K562 (cell line): ENCODE results near the gene RWDD1. TPM values are rescaled to one million over a fixed set of nuclear protein-coding genes. Genes with fewer than 3 reads are reported as not detected.

Source experiments
- ATAC-seq: fragments of 200-7000 bp; cut with Tn5 transposase; 3 replicates; pipeline ENCODE4 v1.9.1; 2020; ENCODE audit warnings: moderate library complexity
- BruUV-seq: library from RNA; stranded (reverse); fragments of 400-500 nt; replicated peaks from 2 replicates; lab custom pipeline; 2021; lab: Mats Ljungman, UMichigan
- CTCF ChIA-PET: fragments of 300-600 bp; formaldehyde crosslinking; extraction: SDS; loops from one replicate; lab custom pipeline; 2021; ENCODE audit warnings: low intra/inter-chr PET ratio; lab: Yijun Ruan, JAX
- POLR2A ChIA-PET: fragments of 300-600, 350-650 bp; sonication (Branson Sonifier 250); formaldehyde crosslinking; extraction: SDS; loops from one replicate; lab custom pipeline; 2021; ENCODE audit warnings: antibody characterized with exemption, inconsistent platforms; lab: Yijun Ruan, JAX
- DNase-seq, 4 experiments: peaks; one replicate each; pipeline versions ENCODE4 v3.0.0 to v3.0.0-alpha.2; 2011 to 2018; ENCODE audit warnings: low spot score in 3 of 4, mixed read lengths in 3 of 4; ENCODE audit errors: extremely low read depth in 1 of 4
- FAIRE-seq: peaks from 2 replicates; lab custom pipeline; 2011; peaks lifted over from hg19 to GRCh38; lab: Jason Lieb, UNC
- H2AFZ ChIP-seq: 2 replicates; pipeline ENCODE4 v1.6.0; 2011; ENCODE audit warnings: low read depth, low read length, control low read depth, inconsistent platforms
- H3K27ac ChIP-seq: fragments of 200-600 bp; 3 replicates; pipeline ENCODE4 v1.8.0; 2011; ENCODE audit warnings: low read depth, mild to moderate bottlenecking, control low read depth, inconsistent platforms, low read length, moderate library complexity, mixed read lengths; ENCODE audit errors: extremely low read depth
- H3K27me3 ChIP-seq, 2 experiments: fragments of 300-600 bp in 1 of 2; 2 replicates in 1 of 2; 3 replicates in 1 of 2; pipeline versions ENCODE4 v1.6.0 to v1.8.0; 2011; ENCODE audit warnings: inconsistent platforms in 2 of 2, low read length in 2 of 2, mild to moderate bottlenecking in 1 of 2, mixed read lengths in 1 of 2, moderate library complexity in 1 of 2; ENCODE audit not compliant: control insufficient read depth in 2 of 2, insufficient read depth in 2 of 2
- H3K36me3 ChIP-seq: fragments of 300-600 bp; 3 replicates; pipeline ENCODE4 v1.8.0; 2011; ENCODE audit warnings: mild to moderate bottlenecking, low read length, inconsistent platforms; ENCODE audit not compliant: control insufficient read depth, insufficient read depth
- H3K4me1 ChIP-seq, 2 experiments: fragments of 200-600 bp in 1 of 2; replicated peaks in 1 of 2; 2 replicates in 1 of 2; 3 replicates in 1 of 2; pipeline versions ENCODE4 v1.5.1 to v1.8.0; 2011; ENCODE audit warnings: inconsistent platforms in 2 of 2, low read length in 2 of 2, mild to moderate bottlenecking in 1 of 2, mixed read lengths in 1 of 2, moderate library complexity in 1 of 2; ENCODE audit not compliant: control insufficient read depth in 2 of 2, insufficient read depth in 2 of 2
- H3K4me2 ChIP-seq: 2 replicates; pipeline ENCODE4 v1.6.1; 2011; ENCODE audit warnings: low read length, control low read depth, inconsistent platforms, mixed read lengths; ENCODE audit not compliant: insufficient read depth
- H3K4me3 ChIP-seq: fragments of 200-600 bp; sonication (generic), shearing (Covaris generic); 2 replicates; pipeline ENCODE4 v1.5.1; 2016; ENCODE audit warnings: control low read depth, inconsistent platforms
- H3K79me2 ChIP-seq: fragments of 200-600 bp; 3 replicates; pipeline ENCODE4 v1.8.0; 2011; ENCODE audit warnings: low read length, inconsistent platforms; ENCODE audit not compliant: control insufficient read depth, insufficient read depth
- H3K9ac ChIP-seq, 2 experiments: 2 replicates each; pipeline versions ENCODE4 v1.6.0 to v1.6.1; 2011; ENCODE audit warnings: low read depth in 2 of 2, low read length in 2 of 2, control low read depth in 1 of 2, inconsistent platforms in 1 of 2, mild to moderate bottlenecking in 1 of 2, mixed read lengths in 1 of 2; ENCODE audit not compliant: insufficient read depth in 1 of 2
- H3K9me1 ChIP-seq: one replicate; pipeline ENCODE4 v1.6.0; 2011; ENCODE audit warnings: inconsistent platforms, mild to moderate bottlenecking, low read length, moderate library complexity; ENCODE audit not compliant: control insufficient read depth, insufficient read depth
- H3K9me3 ChIP-seq: replicated peaks from 2 replicates; pipeline ENCODE4 v1.5.1; 2011; ENCODE audit warnings: low read depth, low read length, inconsistent platforms; ENCODE audit not compliant: control insufficient read depth, insufficient read depth
- H4K20me1 ChIP-seq: replicated peaks from 2 replicates; pipeline ENCODE4 v1.6.1; 2011; ENCODE audit warnings: low read length, inconsistent platforms, mixed read lengths; ENCODE audit not compliant: control insufficient read depth, insufficient read depth
- BRF1 ChIP-seq: IDR thresholded peaks from 3 replicates; pipeline ENCODE4 v1.6.1; 2011; ENCODE audit warnings: borderline replicate concordance, mild to moderate bottlenecking; ENCODE audit not compliant: insufficient read length; ENCODE audit errors: extremely low read depth
- C11orf30 ChIP-seq: fragments of 450-650 bp; IDR thresholded peaks from 2 replicates; pipeline ENCODE4 v1.6.1; 2016; ENCODE audit warnings: low read depth, mild to moderate bottlenecking
- CXXC5 ChIP-seq: fragments of 250-450 bp; sonication (Bioruptor Pico); IDR thresholded peaks from 2 replicates; pipeline ENCODE4 v1.8.0; 2022; ENCODE audit warnings: inconsistent platforms, mild to moderate bottlenecking, moderate library complexity
- ESRRA ChIP-seq: fragments of 450-650 bp; IDR thresholded peaks from 2 replicates; pipeline ENCODE4 v1.6.1; 2014; ENCODE audit warnings: low read depth, mild to moderate bottlenecking, moderate library complexity, borderline replicate concordance
- HDAC1 ChIP-seq, 2 experiments: fragments of 450-650 bp; IDR thresholded peaks; 2 replicates each; pipeline ENCODE4 v1.6.1; 2016 to 2017; ENCODE audit warnings: inconsistent platforms in 1 of 2, mild to moderate bottlenecking in 1 of 2, moderate library complexity in 1 of 2
- HDAC2 ChIP-seq: fragments of 450-650 bp; IDR thresholded peaks from 2 replicates; pipeline ENCODE4 v1.6.1; 2016; ENCODE audit warnings: mild to moderate bottlenecking
- LARP7 ChIP-seq: fragments of 450-650 bp; IDR thresholded peaks from 2 replicates; pipeline ENCODE4 v1.6.1; 2016
- MBD2 ChIP-seq: sonication (generic); IDR thresholded peaks from 2 replicates; pipeline ENCODE4 v1.6.1; 2016; ENCODE audit warnings: low read depth, borderline replicate concordance
- MTA1 ChIP-seq: fragments of 450-650 bp; IDR thresholded peaks from 2 replicates; pipeline ENCODE4 v1.6.1; 2017; ENCODE audit warnings: borderline replicate concordance
- MTA2 ChIP-seq: fragments of 450-650 bp; IDR thresholded peaks from 2 replicates; pipeline ENCODE4 v1.6.1; 2016; ENCODE audit warnings: low read depth
- OTX1 ChIP-seq: fragments of 450-650 bp; formaldehyde crosslinking; IDR thresholded peaks from 2 replicates; pipeline ENCODE4 v1.4.0; 2022; ENCODE audit warnings: mild to moderate bottlenecking
- SOX6 ChIP-seq: fragments of 450-650 bp; IDR thresholded peaks from 2 replicates; pipeline ENCODE4 v1.6.1; 2014; ENCODE audit warnings: mild to moderate bottlenecking
- SP1 ChIP-seq: sonication (generic); formaldehyde crosslinking; IDR thresholded peaks from 2 replicates; pipeline ENCODE4 v1.8.1; 2022; ENCODE audit warnings: mild to moderate bottlenecking, missing genetic modification reagents
- WGBS: fragments of 100-300 bp; shearing (Covaris generic); methylation state at CpG from one replicate; pipeline ENCODE4 v1.1.6; 2016; ENCODE audit warnings: low coverage, mixed read lengths; ENCODE audit not compliant: insufficient coverage; ENCODE audit errors: missing lambda C conversion rate; 5-methylcytosine and 5-hydroxymethylcytosine counted together
- in situ Hi-C: fragments of 300-500 bp; cut with MboI; formaldehyde crosslinking; loops from 4 replicates; pipeline ENCODE4 v1.15.0; 2018; ENCODE audit warnings: inconsistent platforms, mixed read lengths
- intact Hi-C: fragments of 100-400 bp; cut with micrococcal nuclease; formaldehyde crosslinking; loops from 2 replicates; pipeline ENCODE4 v1.14.2; 2022
- polyA plus RNA-seq, 8 experiments: library from polyadenylated mRNA; depleted of rRNA in 4 of 8; stranded (reverse) in 5 of 8; unstranded in 3 of 8; fragments of >200 nt; fragmentation: Nextera tagmentation in 2 of 8; fragmentation: Illumina TruSeq in 1 of 8; extraction: Ambion mirVana in 2 of 8; extraction: Trizol in 1 of 8; gene quantifications; 2 replicates each; pipeline versions ENCODE4 v1.2.1 to v1.2.3, GENCODE V29; 2011 to 2014; ENCODE audit warnings: inconsistent platforms in 1 of 8, missing spikeins in 1 of 8
- total RNA-seq, 7 experiments: library from RNA; depleted of rRNA in 6 of 7; stranded (reverse); fragments of >200 nt in 6 of 7; fragmentation: Illumina TruSeq in 2 of 7; extraction: Trizol in 2 of 7; gene quantifications; 2 replicates each; pipeline versions ENCODE4 v1.2.1 to v1.2.3, GENCODE V29; 2011 to 2021; ENCODE audit warnings: low replicate concordance in 1 of 7
- TF ChIP-seq, protein P1 (sequence below), 3 experiments: IDR thresholded peaks in 2 of 3; conservative IDR thresholded peaks in 1 of 3; 2 replicates each; pipeline ENCODE4 v1.5.1; 2011 to 2012; ENCODE audit warnings: low read length in 3 of 3, mild to moderate bottlenecking in 3 of 3, control low read depth in 2 of 3, improper control_type of control experiment in 1 of 3, inconsistent platforms in 1 of 3, low read depth in 1 of 3, mixed read lengths in 1 of 3, moderate library complexity in 1 of 3; ENCODE audit not compliant: insufficient read depth in 2 of 3
- TF ChIP-seq, protein P2 (sequence below): fragments of 450-650 bp; formaldehyde crosslinking; IDR thresholded peaks from 2 replicates; pipeline ENCODE4 v1.4.0; 2022; ENCODE audit warnings: missing genetic modification characterization
- TF ChIP-seq, protein P3 (sequence below): fragments of 450-650 bp; formaldehyde crosslinking; conservative IDR thresholded peaks from 2 replicates; pipeline ENCODE4 v1.4.0; 2022; ENCODE audit warnings: mild to moderate bottlenecking, missing genetic modification characterization

RWDD1 gene
- total and polyA plus RNA-seq, 9 of the 15 experiments (the other 6 are each of a cell fraction or from before 2014, with no cell fraction given), result 31.9 to 89.8 (median 48.7) TPM

DNA sequence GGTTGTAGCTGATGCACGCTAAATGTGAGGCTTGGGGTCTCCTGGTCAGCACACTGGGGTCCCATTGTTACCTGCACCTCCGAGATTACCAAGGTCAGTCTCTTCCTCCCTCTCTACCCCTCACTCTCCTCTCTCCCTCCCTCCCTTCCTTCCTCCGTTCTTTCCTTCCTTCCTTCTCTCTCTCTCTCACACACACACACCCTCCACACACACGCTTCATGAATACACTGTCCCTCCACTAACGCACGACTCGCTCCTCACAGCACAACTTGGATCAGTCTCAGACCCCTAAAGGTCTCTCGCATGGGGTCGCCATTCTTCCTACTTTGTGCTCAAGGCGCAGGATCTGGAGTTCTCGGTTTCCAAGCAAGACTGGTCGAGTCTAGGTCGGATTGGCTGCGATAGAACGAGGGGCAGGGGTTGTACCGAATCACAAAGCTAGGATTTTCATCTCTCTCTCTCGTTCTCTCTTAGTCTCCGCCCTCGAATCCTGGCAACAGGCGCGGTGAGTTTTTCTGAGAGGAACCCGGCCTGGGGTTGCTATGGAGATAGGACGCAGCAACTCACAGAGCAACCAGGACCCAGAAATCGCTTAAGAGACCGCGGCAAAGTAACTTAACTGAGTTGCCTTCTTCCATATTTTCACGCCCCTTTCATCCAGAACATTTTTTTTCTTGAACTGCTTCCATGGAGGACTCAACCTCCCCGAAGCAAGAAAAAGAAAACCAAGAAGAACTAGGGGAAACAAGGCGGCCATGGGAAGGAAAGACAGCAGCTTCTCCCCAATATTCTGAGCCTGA, 44.8 kb downstream of the RWDD1 start, which contains the start of gene RSPH4A:
Gene RSPH4A (plus strand): TSS at position 543 of the 800 bp plus-strand sequence. CDS start 145 bp downstream, at position 688.
- H3K27me3 ChIP-seq, result peaks cover 0 to 7% of the 10 kb centered on the region in 2 experiments; a peak in 1 of 5 replicates
- no peaks in the 10 kb centered on the region for H3K9me3 ChIP-seq
- no TSS peak for BruUV-seq
- H3K9ac ChIP-seq, result peak within 1 kb of the TSS; percentile 9 to 32; a peak in 1 of 4 replicates
- FAIRE-seq, result peak; percentile 84
- 6% methylated on average over 28 of the region's 29 CpGs for WGBS
- H3K4me3 ChIP-seq, result peak within 1 kb of the TSS; percentile 24
- peak within 1 kb of the TSS; percentile 79 for H3K4me2 ChIP-seq
- H2AFZ ChIP-seq, result peak within 1 kb of the TSS; percentile 88
- ChIA-PET CTCF (no interaction called here), POLR2A (interaction anchor here (0.6 kb wide), 1 partner anchor 212 kb away, joined by 4 read pairs; no protein-coding TSS in a partner anchor)
- no peaks in the 10 kb centered on the region for H3K9me1 ChIP-seq
- no peaks in the 10 kb centered on the region for H3K36me3 ChIP-seq
- in situ Hi-C loops, result no loop called here
- no peaks in the 10 kb centered on the region for H3K79me2 ChIP-seq
- intact Hi-C loops, result loop anchor here (1.0 to 10.0 kb wide), 2 partner anchors 231 to 339 kb away; no protein-coding TSS in a partner anchor
- H3K4me1 ChIP-seq, result peaks cover 0 to 4% of the 10 kb centered on the region in 2 experiments; a peak in 2 of 5 replicates
- peak; percentile 97 for ATAC-seq
- H4K20me1 ChIP-seq, result no peaks in the 10 kb centered on the region
- no peak within 1 kb of the TSS for H3K27ac ChIP-seq
- DNase-seq, result peak; percentile 40 to 78 (median 64)
- TF ChIP-seq LARP7 (0 out of 2 replicates have a peak, but pooled peaks have one; percentile 50), MTA1 (peak; percentile 53; the same call in 1 of the 2 replicates), HDAC2 (0 out of 2 replicates have a peak, but pooled peaks have one; percentile 23), MTA2 (0 out of 2 replicates have a peak, but pooled peaks have one; percentile 9), ESRRA (peak; percentile 20; the same call in 1 of the 2 replicates), BRF1 (no peak), CXXC5 (CRISPR knock-in tag) (0 out of 2 replicates have a peak, but pooled peaks have one; percentile 16), HDAC1 (IDR thresholded peaks at IDR 0.05) (peak in 1 of 2 experiments; percentile 67; a peak in 2 of 4 replicates), SOX6 (no peak), MBD2 (0 out of 2 replicates have a peak, but pooled peaks have one; percentile 59), C11orf30 (no peak), OTX1 (CRISPR knock-in tag) (peak; percentile 73; the same call in 1 of the 2 replicates), SP1 (CRISPR knock-in tag) (no peak)
- TF ChIP-seq, protein P1, sequence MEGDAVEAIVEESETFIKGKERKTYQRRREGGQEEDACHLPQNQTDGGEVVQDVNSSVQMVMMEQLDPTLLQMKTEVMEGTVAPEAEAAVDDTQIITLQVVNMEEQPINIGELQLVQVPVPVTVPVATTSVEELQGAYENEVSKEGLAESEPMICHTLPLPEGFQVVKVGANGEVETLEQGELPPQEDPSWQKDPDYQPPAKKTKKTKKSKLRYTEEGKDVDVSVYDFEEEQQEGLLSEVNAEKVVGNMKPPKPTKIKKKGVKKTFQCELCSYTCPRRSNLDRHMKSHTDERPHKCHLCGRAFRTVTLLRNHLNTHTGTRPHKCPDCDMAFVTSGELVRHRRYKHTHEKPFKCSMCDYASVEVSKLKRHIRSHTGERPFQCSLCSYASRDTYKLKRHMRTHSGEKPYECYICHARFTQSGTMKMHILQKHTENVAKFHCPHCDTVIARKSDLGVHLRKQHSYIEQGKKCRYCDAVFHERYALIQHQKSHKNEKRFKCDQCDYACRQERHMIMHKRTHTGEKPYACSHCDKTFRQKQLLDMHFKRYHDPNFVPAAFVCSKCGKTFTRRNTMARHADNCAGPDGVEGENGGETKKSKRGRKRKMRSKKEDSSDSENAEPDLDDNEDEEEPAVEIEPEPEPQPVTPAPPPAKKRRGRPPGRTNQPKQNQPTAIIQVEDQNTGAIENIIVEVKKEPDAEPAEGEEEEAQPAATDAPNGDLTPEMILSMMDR (IDR thresholded peaks at IDR 0.05 in 2 of 3, conservative IDR thresholded peaks at IDR 0.05 in 1 of 3; ENCODE audit: insufficient read depth in 2 of 3, low read depth in 1 of 3, low read length in 3 of 3), result peak in 1 of 3 experiments; percentile 27; a peak in 1 of 6 replicates
- TF ChIP-seq, protein P2, sequence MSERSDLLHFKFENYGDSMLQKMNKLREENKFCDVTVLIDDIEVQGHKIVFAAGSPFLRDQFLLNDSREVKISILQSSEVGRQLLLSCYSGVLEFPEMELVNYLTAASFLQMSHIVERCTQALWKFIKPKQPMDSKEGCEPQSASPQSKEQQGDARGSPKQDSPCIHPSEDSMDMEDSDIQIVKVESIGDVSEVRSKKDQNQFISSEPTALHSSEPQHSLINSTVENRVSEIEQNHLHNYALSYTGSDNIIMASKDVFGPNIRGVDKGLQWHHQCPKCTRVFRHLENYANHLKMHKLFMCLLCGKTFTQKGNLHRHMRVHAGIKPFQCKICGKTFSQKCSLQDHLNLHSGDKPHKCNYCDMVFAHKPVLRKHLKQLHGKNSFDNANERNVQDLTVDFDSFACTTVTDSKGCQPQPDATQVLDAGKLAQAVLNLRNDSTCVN (CRISPR knock-in tag), result peak; percentile 76
- TF ChIP-seq, protein P3, sequence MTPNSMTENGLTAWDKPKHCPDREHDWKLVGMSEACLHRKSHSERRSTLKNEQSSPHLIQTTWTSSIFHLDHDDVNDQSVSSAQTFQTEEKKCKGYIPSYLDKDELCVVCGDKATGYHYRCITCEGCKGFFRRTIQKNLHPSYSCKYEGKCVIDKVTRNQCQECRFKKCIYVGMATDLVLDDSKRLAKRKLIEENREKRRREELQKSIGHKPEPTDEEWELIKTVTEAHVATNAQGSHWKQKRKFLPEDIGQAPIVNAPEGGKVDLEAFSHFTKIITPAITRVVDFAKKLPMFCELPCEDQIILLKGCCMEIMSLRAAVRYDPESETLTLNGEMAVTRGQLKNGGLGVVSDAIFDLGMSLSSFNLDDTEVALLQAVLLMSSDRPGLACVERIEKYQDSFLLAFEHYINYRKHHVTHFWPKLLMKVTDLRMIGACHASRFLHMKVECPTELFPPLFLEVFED, result 0 out of 2 replicates have a peak, but pooled peaks have one; percentile 22
